ENCODE data around the gene SLC2A4RG.

SLC2A4RG gene

DNA sequence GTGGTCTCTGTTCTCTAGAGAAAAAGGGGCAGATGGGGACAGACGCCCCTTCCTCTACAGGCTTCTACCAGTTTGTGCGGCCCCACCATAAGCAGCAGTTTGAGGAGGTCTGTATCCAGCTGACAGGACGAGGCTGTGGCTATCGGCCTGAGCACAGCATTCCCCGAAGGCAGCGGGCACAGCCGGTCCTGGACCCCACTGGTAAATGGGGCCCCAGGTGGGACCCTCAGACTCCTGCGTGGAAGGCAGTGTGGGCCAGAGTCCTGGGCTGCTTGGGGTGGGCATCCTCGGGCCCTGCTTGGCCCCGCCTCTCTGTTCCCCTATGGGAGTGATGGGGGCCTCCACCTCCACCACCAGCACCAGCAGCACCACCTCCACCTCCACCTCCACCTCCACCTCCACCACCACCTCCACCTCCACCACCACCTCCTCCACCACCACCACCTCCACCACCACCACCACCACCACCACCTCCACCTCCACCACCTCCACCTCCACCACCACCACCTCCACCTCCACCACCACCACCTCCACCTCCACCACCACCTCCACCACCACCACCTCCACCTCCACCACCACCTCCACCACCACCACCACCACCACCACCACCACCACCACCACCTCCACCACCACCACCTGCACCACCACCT lies 46.4 kb upstream of the SLC2A4RG start:
- no peak for FAIRE-seq
- DNase-seq (ENCODE audit: insufficient read length, low spot score): no peak
- TF ChIP-seq, protein P1, sequence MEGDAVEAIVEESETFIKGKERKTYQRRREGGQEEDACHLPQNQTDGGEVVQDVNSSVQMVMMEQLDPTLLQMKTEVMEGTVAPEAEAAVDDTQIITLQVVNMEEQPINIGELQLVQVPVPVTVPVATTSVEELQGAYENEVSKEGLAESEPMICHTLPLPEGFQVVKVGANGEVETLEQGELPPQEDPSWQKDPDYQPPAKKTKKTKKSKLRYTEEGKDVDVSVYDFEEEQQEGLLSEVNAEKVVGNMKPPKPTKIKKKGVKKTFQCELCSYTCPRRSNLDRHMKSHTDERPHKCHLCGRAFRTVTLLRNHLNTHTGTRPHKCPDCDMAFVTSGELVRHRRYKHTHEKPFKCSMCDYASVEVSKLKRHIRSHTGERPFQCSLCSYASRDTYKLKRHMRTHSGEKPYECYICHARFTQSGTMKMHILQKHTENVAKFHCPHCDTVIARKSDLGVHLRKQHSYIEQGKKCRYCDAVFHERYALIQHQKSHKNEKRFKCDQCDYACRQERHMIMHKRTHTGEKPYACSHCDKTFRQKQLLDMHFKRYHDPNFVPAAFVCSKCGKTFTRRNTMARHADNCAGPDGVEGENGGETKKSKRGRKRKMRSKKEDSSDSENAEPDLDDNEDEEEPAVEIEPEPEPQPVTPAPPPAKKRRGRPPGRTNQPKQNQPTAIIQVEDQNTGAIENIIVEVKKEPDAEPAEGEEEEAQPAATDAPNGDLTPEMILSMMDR (IDR thresholded peaks at IDR 0.05; ENCODE audit: insufficient read depth, missing control alignments): no peak

DNA sequence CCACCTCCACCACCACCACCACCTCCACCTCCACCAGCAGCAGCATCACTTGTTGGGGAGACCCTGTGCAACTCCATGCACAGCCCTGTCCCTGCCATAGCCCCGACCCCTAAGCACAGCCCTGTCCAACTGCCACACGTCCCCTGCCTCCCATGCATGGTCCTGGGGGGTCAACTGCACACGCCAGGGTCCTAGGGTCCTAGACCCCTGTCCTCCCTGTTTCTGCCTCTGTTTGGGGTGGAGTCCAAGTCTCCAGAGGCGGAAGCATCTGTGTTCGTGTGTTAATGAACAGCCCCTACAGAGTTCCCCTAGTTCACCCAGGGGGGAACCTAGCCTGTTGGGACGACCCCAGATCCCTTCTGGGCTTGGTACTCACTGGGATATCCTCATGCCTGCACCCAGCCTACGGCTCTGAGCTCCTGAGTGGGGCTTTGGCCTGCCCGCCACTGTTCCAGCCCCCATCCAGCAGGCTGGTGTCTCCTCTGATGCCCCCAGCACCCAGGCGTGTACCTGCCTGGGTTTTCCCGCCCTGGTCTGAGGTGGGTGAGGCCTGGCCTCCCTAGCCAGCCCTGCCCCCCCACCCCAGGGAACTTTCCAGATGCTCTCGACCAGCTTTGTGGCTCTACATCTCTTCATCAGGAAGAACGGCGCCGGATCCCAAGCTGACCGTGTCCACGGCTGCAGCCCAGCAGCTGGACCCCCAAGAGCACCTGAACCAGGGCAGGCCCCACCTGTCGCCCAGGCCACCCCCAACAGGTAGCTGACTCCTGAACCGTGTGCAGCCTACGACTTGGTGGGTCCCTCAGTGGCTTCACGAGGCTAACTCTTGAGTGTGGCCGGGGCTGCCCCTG lies 45.6 kb upstream of the SLC2A4RG start:
- no peak for FAIRE-seq
- TF ChIP-seq, protein P1 (IDR thresholded peaks at IDR 0.05; ENCODE audit: insufficient read depth, missing control alignments): no peak
- DNase-seq (ENCODE audit: insufficient read length, low spot score): no peak

DNA sequence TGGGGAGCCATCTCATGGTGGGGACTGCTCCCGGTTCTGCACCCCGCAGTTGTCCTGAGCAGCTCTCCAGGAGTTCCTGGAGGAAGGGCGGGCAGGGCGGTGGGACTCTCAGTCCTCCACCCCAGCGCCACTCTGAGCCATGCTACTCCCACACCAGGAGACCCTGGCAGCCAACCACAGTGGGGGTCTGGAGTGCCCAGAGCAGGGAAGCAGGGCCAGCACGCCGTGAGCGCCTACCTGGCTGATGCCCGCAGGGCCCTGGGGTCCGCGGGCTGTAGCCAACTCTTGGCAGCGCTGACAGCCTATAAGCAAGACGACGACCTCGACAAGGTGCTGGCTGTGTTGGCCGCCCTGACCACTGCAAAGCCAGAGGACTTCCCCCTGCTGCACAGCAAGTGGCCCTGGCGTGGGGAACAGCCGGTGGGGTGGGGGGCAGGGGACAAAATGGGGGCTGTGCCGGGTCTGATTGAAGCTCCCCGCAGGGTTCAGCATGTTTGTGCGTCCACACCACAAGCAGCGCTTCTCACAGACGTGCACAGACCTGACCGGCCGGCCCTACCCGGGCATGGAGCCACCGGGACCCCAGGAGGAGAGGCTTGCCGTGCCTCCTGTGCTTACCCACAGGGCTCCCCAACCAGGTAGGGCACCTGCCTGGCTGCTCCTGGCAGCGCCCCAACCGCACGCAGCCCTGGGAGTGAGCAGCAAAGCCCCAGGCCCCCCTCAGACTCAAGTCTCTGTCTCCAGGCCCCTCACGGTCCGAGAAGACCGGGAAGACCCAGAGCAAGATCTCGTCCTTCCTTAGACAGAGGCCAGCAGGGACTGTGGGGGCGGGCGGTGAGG lies 44.8 kb upstream of the SLC2A4RG start:
- TF ChIP-seq, protein P1 (IDR thresholded peaks at IDR 0.05; ENCODE audit: insufficient read depth, missing control alignments): no peak
- FAIRE-seq (no peak), DNase-seq (ENCODE audit: insufficient read length, low spot score) (no peak)

DNA sequence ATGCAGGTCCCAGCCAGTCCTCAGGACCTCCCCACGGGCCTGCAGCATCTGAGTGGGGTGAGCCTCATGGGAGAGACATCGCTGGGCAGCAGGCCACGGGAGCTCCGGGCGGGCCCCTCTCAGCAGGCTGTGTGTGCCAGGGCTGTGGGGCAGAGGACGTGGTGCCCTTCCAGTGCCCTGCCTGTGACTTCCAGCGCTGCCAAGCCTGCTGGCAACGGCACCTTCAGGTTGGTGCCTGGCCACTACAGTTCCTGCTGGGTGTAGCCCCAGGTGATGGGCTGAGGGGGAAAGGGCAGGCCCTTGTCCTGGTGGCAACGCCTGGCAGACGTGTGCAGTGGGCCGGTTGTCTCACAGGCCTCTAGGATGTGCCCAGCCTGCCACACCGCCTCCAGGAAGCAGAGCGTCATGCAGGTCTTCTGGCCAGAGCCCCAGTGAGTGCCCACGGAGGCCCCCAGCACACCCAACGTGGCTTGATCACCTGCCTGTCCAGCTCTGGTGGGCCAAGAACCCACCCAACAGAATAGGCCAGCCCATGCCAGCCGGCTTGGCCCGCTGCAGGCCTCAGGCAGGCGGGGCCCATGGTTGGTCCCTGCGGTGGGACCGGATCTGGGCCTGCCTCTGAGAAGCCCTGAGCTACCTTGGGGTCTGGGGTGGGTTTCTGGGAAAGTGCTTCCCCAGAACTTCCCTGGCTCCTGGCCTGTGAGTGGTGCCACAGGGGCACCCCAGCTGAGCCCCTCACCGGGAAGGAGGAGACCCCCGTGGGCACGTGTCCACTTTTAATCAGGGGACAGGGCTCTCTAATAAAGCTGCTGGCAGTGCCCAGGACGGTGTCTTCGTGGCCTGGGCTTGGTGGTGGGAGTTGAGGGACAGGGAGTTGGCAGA lies 43.9 kb upstream of the SLC2A4RG start:
- FAIRE-seq (no peak), DNase-seq (ENCODE audit: insufficient read length, low spot score) (no peak)
- TF ChIP-seq, protein P1 (IDR thresholded peaks at IDR 0.05; ENCODE audit: insufficient read depth, missing control alignments): no peak

DNA sequence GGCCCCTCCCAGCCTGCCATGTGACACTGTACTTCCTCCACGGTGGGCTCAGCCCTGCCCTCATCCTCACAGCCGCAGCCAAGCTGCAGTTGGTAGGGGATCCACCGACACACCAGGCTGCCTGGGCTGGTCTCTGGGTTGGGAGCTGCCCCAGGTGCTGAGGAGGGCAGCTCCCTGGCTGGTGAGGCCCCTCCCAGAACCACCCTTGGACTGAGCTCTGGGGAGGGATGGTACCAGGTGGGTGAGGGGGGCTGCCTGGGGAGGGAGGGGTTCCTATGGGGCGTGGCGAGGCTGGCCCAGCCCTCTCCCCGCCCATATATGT lies 43.3 kb upstream of the SLC2A4RG start:
- TF ChIP-seq, protein P1 (IDR thresholded peaks at IDR 0.05; ENCODE audit: insufficient read depth, missing control alignments): no peak
- DNase-seq (ENCODE audit: insufficient read length, low spot score) (no peak), FAIRE-seq (no peak)

DNA sequence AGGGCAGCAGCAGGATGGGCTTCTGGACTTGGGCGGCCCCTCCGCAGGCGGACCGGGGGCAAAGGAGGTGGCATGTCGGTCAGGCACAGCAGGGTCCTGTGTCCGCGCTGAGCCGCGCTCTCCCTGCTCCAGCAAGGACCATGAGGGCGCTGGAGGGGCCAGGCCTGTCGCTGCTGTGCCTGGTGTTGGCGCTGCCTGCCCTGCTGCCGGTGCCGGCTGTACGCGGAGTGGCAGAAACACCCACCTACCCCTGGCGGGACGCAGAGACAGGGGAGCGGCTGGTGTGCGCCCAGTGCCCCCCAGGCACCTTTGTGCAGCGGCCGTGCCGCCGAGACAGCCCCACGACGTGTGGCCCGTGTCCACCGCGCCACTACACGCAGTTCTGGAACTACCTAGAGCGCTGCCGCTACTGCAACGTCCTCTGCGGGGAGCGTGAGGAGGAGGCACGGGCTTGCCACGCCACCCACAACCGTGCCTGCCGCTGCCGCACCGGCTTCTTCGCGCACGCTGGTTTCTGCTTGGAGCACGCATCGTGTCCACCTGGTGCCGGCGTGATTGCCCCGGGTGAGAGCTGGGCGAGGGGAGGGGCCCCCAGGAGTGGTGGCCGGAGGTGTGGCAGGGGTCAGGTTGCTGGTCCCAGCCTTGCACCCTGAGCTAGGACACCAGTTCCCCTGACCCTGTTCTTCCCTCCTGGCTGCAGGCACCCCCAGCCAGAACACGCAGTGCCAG lies 42.8 kb upstream of the SLC2A4RG start, which contains the start of gene TNFRSF6B:
Gene TNFRSF6B (plus strand): TSS at position 25 of the 729 bp plus-strand sequence. CDS start 116 bp downstream, at position 141.
- TF ChIP-seq, protein P1 (IDR thresholded peaks at IDR 0.05; ENCODE audit: insufficient read depth, missing control alignments): no peak
- no peak for DNase-seq (ENCODE audit: insufficient read length, low spot score)
- no peak for FAIRE-seq
